ENCODE data around the gene CCDC178.
"Not testable (repeated sequence)": the region's sequence is repeated elsewhere in the genome, so short reads cannot be mapped to it uniquely, and the experiment has no call there.

The CCDC178 gene

GRCh38 chr18:32956591-32957315 lies 483.8 kb downstream of the CCDC178 start:
- in situ Hi-C loops (cut with MboI; ENCODE audit: low pct_unique_long_range_greater_than_20kb, low sequenced_read_pairs): no loop called here
- no peak for DNase-seq

DNA sequence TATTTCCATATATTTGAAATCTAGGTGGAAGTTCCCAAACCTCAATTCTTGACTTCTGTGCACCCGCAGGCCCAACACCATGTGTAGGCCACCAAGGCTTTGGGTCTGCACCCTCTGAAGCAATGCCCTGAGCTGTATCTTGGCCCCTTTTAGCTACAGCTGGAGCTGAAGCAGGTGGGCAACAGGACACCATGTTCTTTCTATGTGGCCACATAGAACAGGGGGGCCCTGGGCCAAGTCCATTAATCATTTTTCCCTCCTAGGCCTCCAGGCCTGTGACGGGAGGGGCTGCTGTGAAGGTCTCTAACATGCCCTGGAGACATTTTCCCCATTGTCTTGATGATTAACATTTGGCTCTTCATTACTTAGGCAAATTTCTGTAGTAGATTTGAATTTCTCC lies 488.2 kb downstream of the CCDC178 start:
- DNase-seq; in situ Hi-C loops (cut with MboI; ENCODE audit: low pct_unique_long_range_greater_than_20kb, low sequenced_read_pairs): not testable (repeated sequence)

GRCh38 chr18:32937597-32937996 lies 502.9 kb downstream of the CCDC178 start:
- no peak for DNase-seq
- in situ Hi-C loops (cut with MboI; ENCODE audit: low pct_unique_long_range_greater_than_20kb, low sequenced_read_pairs): no loop called here

GRCh38 chr18:32937066-32937465 lies 503.5 kb downstream of the CCDC178 start:
- in situ Hi-C loops (cut with MboI; ENCODE audit: low pct_unique_long_range_greater_than_20kb, low sequenced_read_pairs): no loop called here

DNA sequence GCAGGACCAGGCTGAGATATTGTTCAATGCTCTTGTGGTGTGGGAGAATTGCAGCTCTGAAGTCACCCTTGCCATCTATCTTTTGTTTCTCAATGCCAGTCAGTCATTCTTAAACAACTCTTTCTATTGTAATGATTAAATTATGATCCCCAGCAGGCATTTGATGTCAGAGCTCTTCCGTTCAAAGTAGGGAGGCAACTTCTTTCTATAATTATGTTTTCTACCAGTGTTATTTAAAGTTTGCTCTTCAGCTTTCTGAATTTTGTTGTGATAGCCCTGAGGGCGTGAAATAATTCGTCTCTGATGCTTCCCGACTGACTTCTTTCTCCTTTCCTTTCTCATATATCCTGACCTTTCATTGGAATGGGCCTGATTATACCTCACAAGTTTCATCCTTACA lies 506.3 kb downstream of the CCDC178 start:
- in situ Hi-C loops (cut with MboI; ENCODE audit: low pct_unique_long_range_greater_than_20kb, low sequenced_read_pairs): no loop called here
- DNase-seq: no peak

More at GRCh38 chr18:32937066-32937465, 503.5 kb downstream of the CCDC178 start:
- DNase-seq: no peak

DNA sequence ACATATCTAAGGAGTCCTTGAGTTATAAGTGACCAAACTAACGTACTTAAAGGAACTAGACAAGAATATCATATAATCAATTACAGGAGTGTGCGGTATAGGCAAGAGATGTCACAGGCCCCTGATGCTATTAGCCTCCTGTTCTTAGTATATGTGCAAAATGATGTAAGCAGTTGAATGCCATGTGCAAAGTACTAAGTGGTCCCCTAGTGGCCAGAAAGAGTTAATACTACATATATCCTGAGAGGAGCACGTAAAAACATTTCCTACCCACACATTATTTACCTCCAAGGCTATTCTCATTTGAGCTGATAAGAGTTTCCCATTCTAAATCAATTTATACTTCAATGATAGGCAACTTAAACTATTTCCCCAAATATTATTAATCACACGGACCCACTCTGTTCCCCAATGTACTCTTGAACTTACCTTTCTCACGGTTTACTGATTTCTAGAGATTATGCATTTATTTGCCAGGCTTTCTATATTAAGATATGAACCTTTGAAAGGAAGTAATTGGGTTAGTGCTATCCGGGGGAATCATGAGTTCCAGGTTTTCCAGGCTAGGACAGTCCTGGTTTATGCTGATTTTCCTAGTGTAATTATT lies 509.7 kb downstream of the CCDC178 start:
- in situ Hi-C loops (cut with MboI; ENCODE audit: low pct_unique_long_range_greater_than_20kb, low sequenced_read_pairs): no loop called here
- peak; percentile 27 for DNase-seq

DNA sequence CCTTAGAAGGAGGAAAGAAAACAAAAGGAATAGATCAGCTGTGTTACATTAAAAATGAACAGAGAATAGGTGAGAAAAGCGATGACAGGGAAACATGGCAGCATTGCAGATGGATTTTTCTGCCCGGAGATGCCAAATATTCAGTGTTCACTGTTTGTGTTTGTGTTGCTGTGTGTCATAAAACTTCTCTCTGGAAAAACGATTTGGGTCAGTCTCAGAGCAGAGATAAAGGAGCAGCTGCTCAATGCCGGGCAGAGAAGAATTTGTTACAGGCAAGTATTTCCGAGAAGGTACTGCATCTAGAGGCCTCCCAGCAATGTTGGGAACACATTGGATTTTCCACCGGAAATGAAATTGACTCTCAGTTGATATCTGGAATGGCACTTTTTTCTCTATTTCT lies 511.3 kb downstream of the CCDC178 start:
- in situ Hi-C loops (cut with MboI; ENCODE audit: low pct_unique_long_range_greater_than_20kb, low sequenced_read_pairs): no loop called here

DNA sequence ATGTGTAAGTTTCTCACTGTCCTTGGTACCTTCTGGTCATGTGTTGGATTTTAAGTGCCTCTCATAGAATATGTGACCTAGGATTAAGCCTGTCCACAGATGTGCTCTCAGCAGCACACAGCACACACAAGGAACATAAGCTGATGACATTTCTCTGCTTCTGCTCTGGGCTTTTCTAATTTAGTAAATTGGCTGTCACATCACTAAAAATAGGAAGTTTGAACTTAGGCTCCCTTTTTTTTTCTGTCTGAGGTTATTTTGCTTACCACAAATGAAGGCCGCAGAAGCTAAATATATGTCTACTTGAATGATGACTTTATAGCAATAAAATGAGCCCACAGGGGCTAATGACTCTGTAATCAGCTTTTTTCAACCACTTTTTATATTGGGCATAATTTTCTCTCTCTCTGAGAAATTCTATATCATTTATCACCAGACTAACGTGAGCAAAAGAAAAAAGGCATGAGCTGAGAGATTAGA lies 517.5 kb downstream of the CCDC178 start:
- peak; percentile 74 for DNase-seq
- in situ Hi-C loops (cut with MboI; ENCODE audit: low pct_unique_long_range_greater_than_20kb, low sequenced_read_pairs): no loop called here

More for the DNA sequence above, 511.3 kb downstream of the CCDC178 start:
- no peak for DNase-seq

DNA sequence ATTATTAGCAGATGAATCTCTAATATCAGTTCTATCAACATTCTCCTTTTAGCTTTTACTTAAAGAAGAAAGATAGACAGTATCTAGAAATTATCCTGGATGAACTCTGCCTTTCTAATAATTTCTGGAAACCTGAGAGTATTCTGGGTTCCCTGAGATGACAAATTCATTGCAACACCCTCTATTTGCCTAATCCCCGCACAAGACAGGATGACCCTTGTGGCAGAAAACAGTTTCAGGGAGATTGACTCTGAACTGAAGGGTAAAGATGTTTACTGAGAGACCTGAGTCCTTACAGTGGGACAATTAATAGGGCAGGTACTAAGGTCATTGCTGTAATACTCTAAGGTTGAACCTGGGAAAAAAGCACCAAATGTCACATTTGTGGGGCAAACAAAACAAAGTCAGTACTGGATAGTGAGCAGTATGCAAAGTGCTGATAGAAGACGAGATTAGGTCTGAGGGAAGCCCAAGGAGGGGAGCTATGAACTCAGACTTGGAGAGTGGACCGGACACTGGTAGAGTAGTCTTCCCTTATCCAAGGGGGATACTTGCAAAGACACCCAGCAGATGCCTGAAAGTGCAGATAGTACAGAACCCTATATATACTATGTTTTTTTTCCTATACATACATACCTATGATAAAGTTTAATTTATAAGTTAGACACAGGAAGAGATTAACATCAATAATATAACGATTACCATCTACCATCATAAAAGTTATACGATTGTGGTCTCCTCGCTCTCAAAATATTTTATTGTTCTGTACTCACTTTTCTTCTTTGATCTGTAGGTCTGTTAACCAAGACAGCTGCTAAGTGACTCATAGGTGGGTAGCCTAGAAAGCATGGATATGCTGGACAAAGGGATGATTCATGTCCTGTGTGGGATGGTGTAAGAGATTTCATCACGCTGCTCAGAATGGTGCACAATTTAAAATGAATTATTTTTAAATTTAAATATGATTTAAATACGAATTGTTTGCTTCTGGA lies 519.4 kb downstream of the CCDC178 start:
- DNase-seq: no peak
- in situ Hi-C loops (cut with MboI; ENCODE audit: low pct_unique_long_range_greater_than_20kb, low sequenced_read_pairs): no loop called here

DNA sequence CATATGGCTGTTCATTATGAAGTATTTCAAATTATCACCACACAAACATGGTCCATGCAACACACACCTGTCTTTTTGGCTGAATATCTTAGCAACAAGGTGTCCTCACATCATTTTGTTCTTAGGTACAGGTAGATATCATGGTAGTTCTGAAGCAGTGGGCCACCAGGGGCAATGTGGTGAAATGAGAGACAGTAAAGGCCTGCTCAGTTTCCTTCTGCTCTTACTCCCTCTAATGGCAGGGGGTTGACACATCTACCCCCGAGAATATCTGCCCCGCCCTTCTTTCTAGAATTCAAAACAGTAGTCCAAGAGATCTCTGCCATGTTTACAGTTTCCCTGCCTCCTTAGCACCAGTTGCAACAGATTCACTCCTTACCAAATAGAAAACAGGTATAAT lies 520.7 kb downstream of the CCDC178 start:
- DNase-seq: peak; percentile 66
- in situ Hi-C loops (cut with MboI; ENCODE audit: low pct_unique_long_range_greater_than_20kb, low sequenced_read_pairs): no loop called here

GRCh38 chr18:32918692-32919250 lies 521.8 kb downstream of the CCDC178 start:
- in situ Hi-C loops (cut with MboI; ENCODE audit: low pct_unique_long_range_greater_than_20kb, low sequenced_read_pairs): no loop called here
- DNase-seq: no peak

DNA sequence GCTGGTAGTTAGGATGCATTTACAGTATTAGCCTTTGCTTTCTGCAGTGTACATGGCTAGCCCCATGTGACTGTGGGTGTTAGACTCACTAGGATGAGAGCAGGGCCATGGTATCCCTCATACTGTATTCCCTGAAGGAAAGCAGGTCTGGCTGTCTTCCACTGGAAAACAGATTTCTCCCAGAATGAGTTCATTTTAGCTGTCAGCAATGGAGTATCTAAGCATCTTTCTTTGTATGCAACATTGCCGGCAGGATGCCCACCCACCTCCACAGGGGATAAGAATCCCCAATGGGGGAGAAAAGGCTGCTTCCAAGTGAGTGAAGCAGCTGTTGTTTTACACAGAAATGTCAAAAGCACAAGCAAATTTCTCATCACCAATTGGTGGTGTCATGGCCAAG lies 525.0 kb downstream of the CCDC178 start:
- in situ Hi-C loops (cut with MboI; ENCODE audit: low pct_unique_long_range_greater_than_20kb, low sequenced_read_pairs): no loop called here
- no peak for DNase-seq

- in situ Hi-C loops (cut with MboI; ENCODE audit: low pct_unique_long_range_greater_than_20kb, low sequenced_read_pairs): no loop called here
- DNase-seq: no peak
Observed at GRCh38 chr18:32911660-32912284, 528.7 kb downstream of the CCDC178 start.

- in situ Hi-C loops (cut with MboI; ENCODE audit: low pct_unique_long_range_greater_than_20kb, low sequenced_read_pairs): no loop called here
- no peak for DNase-seq
Observed at GRCh38 chr18:32910694-32911296, 529.7 kb downstream of the CCDC178 start.

GRCh38 chr18:32909798-32910561 lies 530.5 kb downstream of the CCDC178 start:
- in situ Hi-C loops (cut with MboI; ENCODE audit: low pct_unique_long_range_greater_than_20kb, low sequenced_read_pairs): no loop called here
- DNase-seq: no peak

DNA sequence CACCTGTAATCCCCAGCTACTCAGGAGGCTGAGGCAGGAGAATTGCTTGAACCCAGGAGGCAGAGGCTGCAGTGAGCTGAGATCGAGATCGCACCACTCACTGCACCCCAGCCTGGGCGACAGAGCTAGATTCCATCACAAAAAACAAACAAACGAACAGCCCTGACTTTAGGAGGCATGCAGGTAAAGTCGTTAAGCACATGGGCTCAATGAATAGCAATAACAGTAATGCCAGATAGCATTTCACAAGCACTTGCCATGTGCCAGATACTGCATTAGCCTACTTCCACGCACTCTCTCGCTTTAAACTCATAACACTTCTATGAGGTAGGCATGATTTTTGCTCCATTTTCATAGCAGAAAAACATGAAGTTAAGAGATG lies 532.1 kb downstream of the CCDC178 start:
- no peak for DNase-seq
- in situ Hi-C loops (cut with MboI; ENCODE audit: low pct_unique_long_range_greater_than_20kb, low sequenced_read_pairs): no loop called here

DNA sequence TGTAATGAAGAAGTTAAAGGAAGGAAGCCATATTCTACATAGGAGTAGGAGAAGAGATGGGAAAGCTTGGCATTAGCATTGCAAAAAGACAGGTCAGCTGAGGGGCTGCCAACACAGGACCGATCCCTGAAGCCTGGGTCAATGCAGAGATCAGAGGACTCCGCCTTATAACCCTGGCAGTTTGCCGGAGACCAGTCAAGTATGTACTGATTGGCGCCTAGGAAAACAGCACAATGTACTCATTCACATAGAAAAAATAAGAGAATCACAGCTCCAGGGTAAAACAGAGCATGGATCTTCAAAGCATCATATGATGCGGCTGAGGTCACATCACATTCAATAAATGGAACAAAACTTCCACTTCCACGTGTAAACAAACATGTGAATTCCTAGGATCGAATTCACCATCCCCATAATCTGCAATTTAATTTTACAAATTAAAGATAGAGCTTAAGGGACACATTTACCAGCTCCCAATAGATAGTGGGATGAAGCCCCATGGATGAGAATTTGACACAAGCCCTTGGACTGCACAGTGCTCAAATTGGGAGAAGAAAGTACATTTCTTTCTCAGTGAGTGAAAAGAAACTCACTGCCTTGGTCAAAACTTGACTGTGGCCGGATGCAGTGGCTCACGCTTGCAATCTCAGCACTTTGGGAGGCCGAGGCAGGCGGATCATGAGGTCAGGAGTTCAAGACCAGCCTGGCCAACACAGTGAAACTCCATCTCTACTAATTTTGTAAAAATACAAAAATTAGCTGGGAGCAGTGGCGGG lies 532.7 kb downstream of the CCDC178 start:
- in situ Hi-C loops (cut with MboI; ENCODE audit: low pct_unique_long_range_greater_than_20kb, low sequenced_read_pairs): no loop called here
- DNase-seq: no peak

All from KBM-7 (cell line).